CD14-positive monocyte (primary cell): ENCODE data around the gene MDGA2. TPM values are rescaled to one million over a fixed set of nuclear protein-coding genes. Genes with fewer than 3 reads are reported as not detected.

Experiments used
- DNase-seq, 3 donors: peaks; one replicate each; pipeline ENCODE4 v3.0.0-alpha.2; 2011 to 2022
- H2AFZ ChIP-seq: 2 replicates; pipeline ENCODE4 v1.6.0; 2012; ENCODE audit warnings: mild to moderate bottlenecking, low read depth, low read length, inconsistent platforms; ENCODE audit not compliant: insufficient read depth, poor library complexity, severe bottlenecking
- H3K27ac ChIP-seq, 2 donors: 1 replicate in 1 of 2; 2 replicates in 1 of 2; pipeline ENCODE4 v1.5.1; 2012 to 2013; ENCODE audit warnings: low read length in 2 of 2, control low read depth in 1 of 2, inconsistent platforms in 1 of 2, low read depth in 1 of 2, mild to moderate bottlenecking in 1 of 2
- H3K27me3 ChIP-seq, 2 donors: one replicate each; pipeline versions ENCODE4 v1.6.0 to v1.6.1; 2011 to 2013; ENCODE audit warnings: low read length in 2 of 2; ENCODE audit not compliant: control insufficient read depth in 2 of 2, insufficient read depth in 2 of 2
- H3K36me3 ChIP-seq, 2 donors: replicated peaks in 1 of 2; 1 replicate in 1 of 2; 2 replicates in 1 of 2; pipeline versions ENCODE4 v1.5.1 to v1.6.1; 2012 to 2013; ENCODE audit warnings: low read length in 2 of 2, control low read depth in 1 of 2, inconsistent platforms in 1 of 2, mild to moderate bottlenecking in 1 of 2; ENCODE audit not compliant: insufficient read depth in 2 of 2, control insufficient read depth in 1 of 2
- H3K4me1 ChIP-seq, 2 donors: 1 replicate in 1 of 2; 2 replicates in 1 of 2; pipeline versions ENCODE4 v1.5.1 to v1.6.1; 2012 to 2013; ENCODE audit warnings: low read length in 2 of 2, control low read depth in 1 of 2, inconsistent platforms in 1 of 2, mild to moderate bottlenecking in 1 of 2, moderate library complexity in 1 of 2; ENCODE audit not compliant: insufficient read depth in 2 of 2, control insufficient read depth in 1 of 2
- H3K4me2 ChIP-seq: replicated peaks from 2 replicates; pipeline ENCODE3; 2012; ENCODE audit warnings: low read length, moderate library complexity, mild to moderate bottlenecking; ENCODE audit not compliant: poor library complexity, severe bottlenecking; ENCODE audit errors: extremely low read depth
- H3K4me3 ChIP-seq, 3 experiments: fragments of 200-600 bp in 1 of 3; sonication (generic) in 1 of 3; replicated peaks in 1 of 3; 1 replicate in 2 of 3; 2 replicates in 1 of 3; pipeline ENCODE4 v1.5.1; 2011 to 2013; ENCODE audit warnings: low read length in 3 of 3, mild to moderate bottlenecking in 3 of 3, control low read depth in 2 of 3, low read depth in 2 of 3, inconsistent platforms in 1 of 3, moderate library complexity in 1 of 3
- H3K79me2 ChIP-seq: 2 replicates; pipeline ENCODE4 v1.6.0; 2012; ENCODE audit warnings: mild to moderate bottlenecking, control low read depth, inconsistent platforms, low read length, moderate library complexity; ENCODE audit not compliant: insufficient read depth
- H3K9ac ChIP-seq: 2 replicates; pipeline ENCODE4 v1.6.0; 2017; ENCODE audit warnings: low read length, mild to moderate bottlenecking; ENCODE audit not compliant: insufficient read depth, poor library complexity, severe bottlenecking
- H3K9me3 ChIP-seq, 2 donors: replicated peaks in 1 of 2; 1 replicate in 1 of 2; 2 replicates in 1 of 2; pipeline versions ENCODE4 v1.5.1 to v1.6.1; 2012 to 2013; ENCODE audit warnings: low read length in 2 of 2, control low read depth in 1 of 2; ENCODE audit not compliant: control insufficient read depth in 1 of 2, insufficient read depth in 1 of 2
- H4K20me1 ChIP-seq: 2 replicates; pipeline ENCODE4 v1.6.0; 2012; ENCODE audit warnings: mild to moderate bottlenecking, low read length, control low read depth, moderate library complexity; ENCODE audit not compliant: insufficient read depth
- H3K27ac Mint-ChIP-seq, 7 donors: one replicate each; pipeline ENCODE4 v1.8.0; 2020; ENCODE audit warnings: mild to moderate bottlenecking in 7 of 7, mixed read lengths in 7 of 7, moderate library complexity in 6 of 7, inconsistent platforms in 2 of 7
- H3K27me3 Mint-ChIP-seq, 3 donors: one replicate each; pipeline ENCODE4 v1.8.0; 2021 to 2022; ENCODE audit warnings: low read depth in 3 of 3, mild to moderate bottlenecking in 3 of 3, mixed read lengths in 3 of 3, moderate library complexity in 3 of 3, inconsistent platforms in 1 of 3
- H3K36me3 Mint-ChIP-seq, 2 donors: one replicate each; pipeline ENCODE4 v1.8.0; 2020; ENCODE audit warnings: mixed read lengths in 2 of 2, inconsistent platforms in 1 of 2, mild to moderate bottlenecking in 1 of 2
- H3K4me1 Mint-ChIP-seq: one replicate; pipeline ENCODE4 v1.8.0; 2020; ENCODE audit warnings: mild to moderate bottlenecking, mixed read lengths
- H3K4me3 Mint-ChIP-seq, 2 donors: one replicate each; pipeline ENCODE4 v1.8.0; 2020; ENCODE audit warnings: mild to moderate bottlenecking in 2 of 2, mixed read lengths in 2 of 2, moderate library complexity in 1 of 2
- H3K9me3 Mint-ChIP-seq, 7 donors: one replicate each; pipeline ENCODE4 v1.8.0; 2020 to 2022; ENCODE audit warnings: mixed read lengths in 7 of 7, mild to moderate bottlenecking in 6 of 7, moderate library complexity in 6 of 7, inconsistent platforms in 2 of 7
- CTCF ChIP-seq: fragments of 200-600 bp; IDR thresholded peaks from one replicate; pipeline ENCODE4 v1.8.0; 2022; ENCODE audit warnings: antibody characterized with exemption, mild to moderate bottlenecking
- WGBS: methylation state at CpG from one replicate; pipeline ENCODE4 v1.1.5; 2013; ENCODE audit warnings: missing lambda C conversion rate; ENCODE audit not compliant: insufficient coverage; 5-methylcytosine and 5-hydroxymethylcytosine counted together
- intact Hi-C, 2 donors: fragments of 100-400 bp; cut with micrococcal nuclease; formaldehyde crosslinking; loops; one replicate each; pipeline versions ENCODE4 v1.15.0 to v1.15.1; 2023
- polyA plus RNA-seq, 3 donors: library from polyadenylated mRNA; depleted of rRNA in 1 of 3; unstranded in 2 of 3; stranded (reverse) in 1 of 3; fragments of 300-500 nt in 2 of 3; fragments of >200 nt in 1 of 3; fragmentation: Illumina TruSeq in 2 of 3; gene quantifications; 1 replicate in 2 of 3; 2 replicates in 1 of 3; pipeline ENCODE4 v1.2.3, GENCODE V29; 2012 to 2021

MDGA2 gene
- polyA plus RNA-seq, 3 donors, result not detected

GRCh38 chr14:47276931-47277330 is 398.5 kb downstream of the MDGA2 start:
- WGBS, result 86% methylated on average over 3 of the region's 3 CpGs
- DNase-seq, result no peak
- H3K4me3 Mint-ChIP-seq, result no peak overlapping the region
- H3K36me3 Mint-ChIP-seq, result no peaks in the 10 kb centered on the region
- Histone ChIP-seq H3K4me2 (no peak overlapping the region), H2AFZ (no peak overlapping the region), H3K79me2 (no peaks in the 10 kb centered on the region), H3K4me3 (no peak overlapping the region), H3K27ac (no peak overlapping the region), H4K20me1 (no peaks in the 10 kb centered on the region), H3K36me3 (no peaks in the 10 kb centered on the region), H3K9me3 (no peaks in the 10 kb centered on the region), H3K27me3 (no peaks in the 10 kb centered on the region), H3K4me1 (no peaks in the 10 kb centered on the region), H3K9ac (no peak overlapping the region)
- no peak for TF ChIP-seq CTCF
- H3K9me3 Mint-ChIP-seq, result peaks cover 0 to 2% (median 0%) of the 10 kb centered on the region in 7 donors
- peaks cover 0 to 2% (median 0%) of the 10 kb centered on the region in 3 donors for H3K27me3 Mint-ChIP-seq
- intact Hi-C loops, result no loop called here
- H3K27ac Mint-ChIP-seq, result no peak overlapping the region
- H3K4me1 Mint-ChIP-seq, result no peaks in the 10 kb centered on the region

- no peak overlapping the region for H2AFZ ChIP-seq
- no peaks in the 10 kb centered on the region for H3K27me3 ChIP-seq
- Mint-ChIP-seq H3K9me3 (peaks cover 0 to 2% (median 0%) of the 10 kb centered on the region in 7 donors), H3K4me3 (no peak overlapping the region), H3K4me1 (no peaks in the 10 kb centered on the region), H3K36me3 (no peaks in the 10 kb centered on the region), H3K27ac (no peak overlapping the region), H3K27me3 (peaks cover 0 to 2% (median 0%) of the 10 kb centered on the region in 3 donors)
- no peak overlapping the region for H3K4me3 ChIP-seq
- H3K27ac ChIP-seq, result no peak overlapping the region
- H3K79me2 ChIP-seq, result no peaks in the 10 kb centered on the region
- whole genome bisulfite sequencing, result 52% methylated on average over 2 of the region's 5 CpGs
- H3K4me2 ChIP-seq, result no peak overlapping the region
- no peak for TF ChIP-seq CTCF
- no peaks in the 10 kb centered on the region for H4K20me1 ChIP-seq
- no peaks in the 10 kb centered on the region for H3K9me3 ChIP-seq
- H3K9ac ChIP-seq, result no peak overlapping the region
- intact Hi-C loops, result no loop called here
- H3K36me3 ChIP-seq, result no peaks in the 10 kb centered on the region
- no peak for DNase-seq
- H3K4me1 ChIP-seq, result no peaks in the 10 kb centered on the region
Observed at GRCh38 chr14:47273939-47274338, 401.5 kb downstream of the MDGA2 start.
